GM18868 (cell line): Measurements from ENCODE around the gene EIF4G2.

Experiments
- ATAC-seq: cut with Tn5 transposase; IDR thresholded peaks from one replicate; pipeline ENCODE4 v1.9.1; 2021; ENCODE audit warnings: mild to moderate bottlenecking, moderate library complexity; ENCODE audit not compliant: unreplicated experiment

The EIF4G2 gene

GRCh38 chr11:10809373-10810160, 841 bp upstream of the EIF4G2 start:
- peak; percentile 20 for ATAC-seq

GRCh38 chr11:10808235-10808552, 532 bp downstream of the EIF4G2 start:
- no peak for ATAC-seq

- ATAC-seq, result peak; percentile 6
These were observed 1.1 kb downstream of the EIF4G2 start for GRCh38 chr11:10807493-10808234.

- ATAC-seq, result no peak
These were observed 2.5 kb downstream of the EIF4G2 start for GRCh38 chr11:10806206-10806605.

- no peak for ATAC-seq
These were observed 3.0 kb downstream of the EIF4G2 start for GRCh38 chr11:10805741-10806140.

GRCh38 chr11:10803676-10804075, 5.0 kb downstream of the EIF4G2 start:
- no peak for ATAC-seq

GRCh38 chr11:10800292-10800691, 8.4 kb downstream of the EIF4G2 start:
- ATAC-seq, result no peak

- ATAC-seq, result no peak
These were observed 10.3 kb downstream of the EIF4G2 start for GRCh38 chr11:10798330-10798928.

GRCh38 chr11:10797531-10797930, 11.2 kb downstream of the EIF4G2 start:
- ATAC-seq, result no peak

GRCh38 chr11:10797001-10797400, 11.7 kb downstream of the EIF4G2 start:
- ATAC-seq, result no peak

GRCh38 chr11:10796191-10796590, 12.5 kb downstream of the EIF4G2 start:
- ATAC-seq, result no peak

GRCh38 chr11:10793470-10794255, 15.1 kb downstream of the EIF4G2 start:
- ATAC-seq, result no peak

- peak; percentile 90 for ATAC-seq
These were observed 16.2 kb downstream of the EIF4G2 start for GRCh38 chr11:10792385-10793068.

GRCh38 chr11:10786451-10786850, 22.3 kb downstream of the EIF4G2 start:
- no peak for ATAC-seq

GRCh38 chr11:10785146-10785474, 23.6 kb downstream of the EIF4G2 start:
- no peak for ATAC-seq

GRCh38 chr11:10784232-10785145, 24.2 kb downstream of the EIF4G2 start:
- ATAC-seq, result no peak

- ATAC-seq, result no peak
These were observed 28.7 kb downstream of the EIF4G2 start for GRCh38 chr11:10780040-10780439.

GRCh38 chr11:10779086-10779485, 29.6 kb downstream of the EIF4G2 start:
- ATAC-seq, result no peak

- ATAC-seq, result no peak
These were observed 30.3 kb downstream of the EIF4G2 start for GRCh38 chr11:10778217-10778970.
